Ectodermal cell (in vitro differentiated cells): ENCODE results near the gene ZIC5. TPM values are rescaled to one million over a fixed set of nuclear protein-coding genes. Genes with fewer than 3 reads are reported as not detected.
A peak's percentile ranks its signal among the peaks of the same experiment; 100 is the strongest.

ENCODE experiments used
- H3K27ac ChIP-seq: 2 replicates; pipeline ENCODE4 v1.7.0; 2013; ENCODE audit warnings: mild to moderate bottlenecking, low read depth, low read length; ENCODE audit not compliant: insufficient read depth, poor library complexity, severe bottlenecking
- H3K27me3 ChIP-seq: 2 replicates; pipeline ENCODE4 v1.7.0; 2013; ENCODE audit warnings: mild to moderate bottlenecking, low read length; ENCODE audit not compliant: insufficient read depth, control insufficient read depth, poor library complexity, severe bottlenecking
- H3K36me3 ChIP-seq: one replicate; pipeline ENCODE4 v1.7.0; 2013; ENCODE audit warnings: low read length; ENCODE audit not compliant: control insufficient read depth, insufficient read depth
- H3K4me1 ChIP-seq: one replicate; pipeline ENCODE4 v1.7.0; 2013; ENCODE audit warnings: low read length; ENCODE audit not compliant: control insufficient read depth, insufficient read depth
- H3K4me3 ChIP-seq: 2 replicates; pipeline ENCODE4 v1.7.0; 2013; ENCODE audit warnings: low read depth, low read length, control low read depth; ENCODE audit not compliant: insufficient read depth
- H3K9me3 ChIP-seq: 2 replicates; pipeline ENCODE4 v1.7.0; 2013; ENCODE audit warnings: mild to moderate bottlenecking, low read length, moderate library complexity; ENCODE audit not compliant: control insufficient read depth
- WGBS, 2 experiments: methylation state at CpG; one replicate each; pipeline ENCODE4 v1.1.7; 2013; ENCODE audit warnings: missing lambda C conversion rate in 2 of 2; 5-methylcytosine and 5-hydroxymethylcytosine counted together
- polyA plus RNA-seq, 4 experiments: library from polyadenylated mRNA; stranded (reverse); fragments of 50-300 nt; gene quantifications; one replicate each; pipeline ENCODE4 v1.2.3, GENCODE V29; 2013

The ZIC5 gene
- polyA plus RNA-seq (2013, experiment 1 of 4): 65.6 TPM
- polyA plus RNA-seq (2013, experiment 2 of 4): 64.1 TPM
- polyA plus RNA-seq (2013, experiment 3 of 4): 56.2 TPM
- polyA plus RNA-seq (2013, experiment 4 of 4): 56.2 TPM

- Histone ChIP-seq H3K4me1 (peaks cover 18% of the 10 kb centered on the region), H3K4me3 (peak within 1 kb of the TSS; percentile 73), H3K36me3 (peaks cover 16% of the 10 kb centered on the region), H3K27ac (peak within 1 kb of the TSS; percentile 86), H3K27me3 (peaks cover 54% of the 10 kb centered on the region), H3K9me3 (no peaks in the 10 kb centered on the region)
- 0% methylated on average over 41 of the region's 41 CpGs for WGBS, 2 experiments
Measured at GRCh38 chr13:99971576-99972189, at the start of gene ZIC5. Gene ZIC5, minus strand, starts transcription at chr13:99971767. Its CDS starts 164 bp downstream, at chr13:99971603.

- WGBS, 2 experiments: 85 to 87% methylated on average over 3 of the region's 3 CpGs
- Histone ChIP-seq H3K27ac (no peak overlapping the region), H3K27me3 (no peaks in the 10 kb centered on the region), H3K4me3 (no peak overlapping the region), H3K9me3 (no peaks in the 10 kb centered on the region), H3K4me1 (no peaks in the 10 kb centered on the region), H3K36me3 (no peaks in the 10 kb centered on the region)
Measured at GRCh38 chr13:100019780-100020356, 48.3 kb upstream of the ZIC5 start.

GRCh38 chr13:100014621-100015020 lies 43.1 kb upstream of the ZIC5 start:
- no peaks in the 10 kb centered on the region for H3K9me3 ChIP-seq
- no peak overlapping the region for H3K27ac ChIP-seq
- H3K4me3 ChIP-seq: no peak overlapping the region
- no peaks in the 10 kb centered on the region for H3K36me3 ChIP-seq
- 100% methylated on average over 1 of the region's 1 CpG; no CpG with 5 or more reads in 1 of the 2 experiments for WGBS, 2 experiments
- no peaks in the 10 kb centered on the region for H3K4me1 ChIP-seq
- H3K27me3 ChIP-seq: no peaks in the 10 kb centered on the region

GRCh38 chr13:99998261-99998660 lies 26.7 kb upstream of the ZIC5 start:
- Histone ChIP-seq H3K4me1 (peaks cover 17% of the 10 kb centered on the region), H3K4me3 (no peak overlapping the region), H3K27me3 (peaks cover 56% of the 10 kb centered on the region), H3K36me3 (no peaks in the 10 kb centered on the region), H3K27ac (no peak overlapping the region), H3K9me3 (no peaks in the 10 kb centered on the region)
- WGBS, 2 experiments: 90 to 94% methylated on average over 9 to 10 of the region's 11 CpGs

- WGBS, 2 experiments: 51 to 55% methylated on average over 40 of the region's 40 CpGs
- H3K27ac ChIP-seq: no peak overlapping the region
- peak overlapping the region; percentile 26 for H3K4me3 ChIP-seq
- peaks cover 17% of the 10 kb centered on the region for H3K4me1 ChIP-seq
- H3K27me3 ChIP-seq: peaks cover 61% of the 10 kb centered on the region
- H3K36me3 ChIP-seq: no peaks in the 10 kb centered on the region
- no peaks in the 10 kb centered on the region for H3K9me3 ChIP-seq
Measured at GRCh38 chr13:99997702-99998214, 26.2 kb upstream of the ZIC5 start.

- Histone ChIP-seq H3K4me1 (peaks cover 25% of the 10 kb centered on the region), H3K4me3 (peak overlapping the region; percentile 26), H3K27me3 (peaks cover 74% of the 10 kb centered on the region), H3K9me3 (no peaks in the 10 kb centered on the region), H3K36me3 (no peaks in the 10 kb centered on the region), H3K27ac (no peak overlapping the region)
- WGBS, 2 experiments: 10 to 22% methylated on average over 8 of the region's 8 CpGs
Measured at GRCh38 chr13:99996381-99996973, 24.9 kb upstream of the ZIC5 start.

GRCh38 chr13:99995589-99996380 lies 24.2 kb upstream of the ZIC5 start:
- H3K4me3 ChIP-seq: no peak overlapping the region
- H3K36me3 ChIP-seq: no peaks in the 10 kb centered on the region

GRCh38 chr13:99995104-99995588 lies 23.6 kb upstream of the ZIC5 start:
- peaks cover 87% of the 10 kb centered on the region for H3K27me3 ChIP-seq
- H3K9me3 ChIP-seq: no peaks in the 10 kb centered on the region
- H3K4me1 ChIP-seq: peaks cover 36% of the 10 kb centered on the region
- no peak overlapping the region for H3K4me3 ChIP-seq
- 16 to 21% methylated on average over 2 of the region's 3 CpGs for WGBS, 2 experiments
- H3K27ac ChIP-seq: no peak overlapping the region
- H3K36me3 ChIP-seq: no peaks in the 10 kb centered on the region

More at GRCh38 chr13:99995589-99996380, 24.2 kb upstream of the ZIC5 start:
- peaks cover 30% of the 10 kb centered on the region for H3K4me1 ChIP-seq
- H3K27ac ChIP-seq: no peak overlapping the region
- peaks cover 80% of the 10 kb centered on the region for H3K27me3 ChIP-seq
- no peaks in the 10 kb centered on the region for H3K9me3 ChIP-seq
- 5% methylated on average over 18 to 19 of the region's 21 CpGs for WGBS, 2 experiments

GRCh38 chr13:99994638-99995020 lies 23.1 kb upstream of the ZIC5 start:
- Histone ChIP-seq H3K4me1 (peaks cover 38% of the 10 kb centered on the region), H3K27ac (no peak overlapping the region), H3K27me3 (peaks cover 92% of the 10 kb centered on the region), H3K9me3 (no peaks in the 10 kb centered on the region), H3K36me3 (no peaks in the 10 kb centered on the region), H3K4me3 (no peak overlapping the region)
- WGBS, 2 experiments: no CpG with 5 or more reads among the region's 1 CpG
